NT2/D1 (cell line): Measurements from ENCODE around the gene LAMB1.

Experiments
- SUZ12 ChIP-seq: IDR thresholded peaks from 2 replicates; pipeline ENCODE4 v1.6.1; 2011; ENCODE audit not compliant: insufficient read length, insufficient read depth; ENCODE audit errors: extremely low read depth
- YY1 ChIP-seq: IDR thresholded peaks from 2 replicates; pipeline ENCODE4 v1.6.1; 2011; ENCODE audit not compliant: insufficient read length, insufficient read depth

DNA sequence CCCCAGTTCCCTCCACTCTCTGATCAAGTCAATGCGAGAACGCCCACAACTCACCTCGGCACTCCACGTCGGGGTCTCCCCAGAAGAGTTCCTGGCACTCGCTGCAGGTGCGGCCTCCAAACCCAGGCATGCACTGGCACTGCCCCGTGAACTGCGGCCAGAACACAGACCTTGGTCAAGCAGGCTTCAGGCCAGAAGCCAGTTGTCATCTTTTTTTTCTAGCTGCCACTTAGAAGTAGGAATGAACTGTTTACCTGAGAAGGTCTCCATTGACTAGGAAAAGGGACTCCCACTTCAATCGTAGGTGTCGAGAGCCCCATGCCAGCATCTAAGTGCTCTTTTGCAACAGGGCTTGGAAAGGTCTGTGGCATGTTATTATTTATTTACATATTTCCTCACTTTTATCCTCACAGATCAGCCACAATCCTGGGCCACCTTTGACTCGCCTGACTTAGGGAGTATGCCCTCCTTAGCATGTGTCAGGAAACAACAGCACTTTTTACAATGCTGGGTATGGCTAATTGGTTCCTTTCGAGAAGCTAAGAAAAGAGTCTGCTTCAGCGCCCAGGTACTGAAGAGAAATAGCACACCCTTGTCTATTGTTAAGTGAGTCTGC lies 51.7 kb downstream of the LAMB1 start:
- TF ChIP-seq YY1 (no peak), SUZ12 (no peak)
